Fibroblast of lung (primary cell): ENCODE results near the gene KRTAP9-9.

Experiments
- EZH2 ChIP-seq: IDR thresholded peaks from 2 replicates; pipeline ENCODE4 v1.5.1; 2012; ENCODE audit warnings: low read length, control low read depth, mild to moderate bottlenecking; ENCODE audit errors: missing control alignments
- TF ChIP-seq, protein P1 (sequence below), 2 donors: IDR thresholded peaks in 1 of 2; conservative IDR thresholded peaks in 1 of 2; 1 replicate in 1 of 2; 2 replicates in 1 of 2; pipeline ENCODE4 v1.5.1; 2011 to 2012; ENCODE audit warnings: low read length in 2 of 2, control low read depth in 1 of 2, inconsistent platforms in 1 of 2, low read depth in 1 of 2, mild to moderate bottlenecking in 1 of 2

DNA sequence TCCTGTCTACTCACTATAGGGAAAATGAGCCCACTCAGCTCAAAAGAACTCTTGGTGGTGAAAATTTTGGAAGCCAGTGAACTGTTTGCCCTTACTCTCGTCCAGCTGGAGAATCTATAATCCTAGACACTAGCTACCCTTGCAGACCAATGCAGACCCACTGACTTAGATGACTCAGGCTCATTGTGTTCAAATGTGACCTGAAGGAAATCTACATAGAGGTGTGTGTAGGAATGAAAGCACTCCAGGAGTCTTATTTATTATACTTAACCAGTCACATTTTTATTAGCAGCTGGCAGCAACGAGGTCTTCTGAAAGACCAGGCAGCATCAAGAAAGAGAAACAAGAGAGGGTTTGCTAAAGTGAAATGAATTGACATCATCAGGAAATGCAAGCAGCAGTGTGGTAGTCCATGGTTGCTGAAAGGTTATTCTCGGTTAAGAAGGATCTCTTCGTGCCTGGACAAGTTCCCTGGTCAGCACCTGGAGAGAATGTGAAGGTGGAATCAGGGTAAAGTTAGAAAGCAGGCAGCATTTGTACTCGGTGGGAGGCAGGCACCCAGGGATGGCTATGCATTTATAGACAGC is 46.1 kb downstream of the KRTAP9-9 start:
- TF ChIP-seq, protein P1, sequence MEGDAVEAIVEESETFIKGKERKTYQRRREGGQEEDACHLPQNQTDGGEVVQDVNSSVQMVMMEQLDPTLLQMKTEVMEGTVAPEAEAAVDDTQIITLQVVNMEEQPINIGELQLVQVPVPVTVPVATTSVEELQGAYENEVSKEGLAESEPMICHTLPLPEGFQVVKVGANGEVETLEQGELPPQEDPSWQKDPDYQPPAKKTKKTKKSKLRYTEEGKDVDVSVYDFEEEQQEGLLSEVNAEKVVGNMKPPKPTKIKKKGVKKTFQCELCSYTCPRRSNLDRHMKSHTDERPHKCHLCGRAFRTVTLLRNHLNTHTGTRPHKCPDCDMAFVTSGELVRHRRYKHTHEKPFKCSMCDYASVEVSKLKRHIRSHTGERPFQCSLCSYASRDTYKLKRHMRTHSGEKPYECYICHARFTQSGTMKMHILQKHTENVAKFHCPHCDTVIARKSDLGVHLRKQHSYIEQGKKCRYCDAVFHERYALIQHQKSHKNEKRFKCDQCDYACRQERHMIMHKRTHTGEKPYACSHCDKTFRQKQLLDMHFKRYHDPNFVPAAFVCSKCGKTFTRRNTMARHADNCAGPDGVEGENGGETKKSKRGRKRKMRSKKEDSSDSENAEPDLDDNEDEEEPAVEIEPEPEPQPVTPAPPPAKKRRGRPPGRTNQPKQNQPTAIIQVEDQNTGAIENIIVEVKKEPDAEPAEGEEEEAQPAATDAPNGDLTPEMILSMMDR (conservative IDR thresholded peaks at IDR 0.05 in 1 of 2, IDR thresholded peaks at IDR 0.05 in 1 of 2; ENCODE audit: low read depth in 1 of 2, low read length in 2 of 2): no peak
- TF ChIP-seq EZH2: no peak
